Measurements from ENCODE around the gene ORM1.

DNA sequence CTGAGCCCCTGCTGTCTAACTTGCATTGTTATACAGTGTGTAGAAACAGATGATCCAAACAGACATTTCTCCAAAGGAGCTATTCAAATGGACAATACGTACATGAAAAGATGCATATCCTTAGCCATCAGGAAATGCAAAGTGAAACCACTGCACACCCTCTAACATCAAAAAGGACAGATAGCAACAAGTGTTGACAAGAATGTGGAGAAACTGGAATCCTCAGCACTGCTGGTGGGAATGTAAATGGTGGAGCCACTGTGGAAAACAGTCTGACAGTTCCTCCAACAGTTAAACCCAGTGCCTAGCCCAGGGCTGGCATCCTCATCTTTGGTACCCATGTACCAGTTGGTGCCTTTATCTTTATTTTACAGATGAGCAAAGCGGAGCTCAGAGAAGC is 15.3 kb downstream of the ORM1 start:
- TF ChIP-seq RAD21 (IDR thresholded peaks at IDR 0.05; ENCODE audit: insufficient read depth, low read depth, low read length): no peak
- TF ChIP-seq, protein P1, sequence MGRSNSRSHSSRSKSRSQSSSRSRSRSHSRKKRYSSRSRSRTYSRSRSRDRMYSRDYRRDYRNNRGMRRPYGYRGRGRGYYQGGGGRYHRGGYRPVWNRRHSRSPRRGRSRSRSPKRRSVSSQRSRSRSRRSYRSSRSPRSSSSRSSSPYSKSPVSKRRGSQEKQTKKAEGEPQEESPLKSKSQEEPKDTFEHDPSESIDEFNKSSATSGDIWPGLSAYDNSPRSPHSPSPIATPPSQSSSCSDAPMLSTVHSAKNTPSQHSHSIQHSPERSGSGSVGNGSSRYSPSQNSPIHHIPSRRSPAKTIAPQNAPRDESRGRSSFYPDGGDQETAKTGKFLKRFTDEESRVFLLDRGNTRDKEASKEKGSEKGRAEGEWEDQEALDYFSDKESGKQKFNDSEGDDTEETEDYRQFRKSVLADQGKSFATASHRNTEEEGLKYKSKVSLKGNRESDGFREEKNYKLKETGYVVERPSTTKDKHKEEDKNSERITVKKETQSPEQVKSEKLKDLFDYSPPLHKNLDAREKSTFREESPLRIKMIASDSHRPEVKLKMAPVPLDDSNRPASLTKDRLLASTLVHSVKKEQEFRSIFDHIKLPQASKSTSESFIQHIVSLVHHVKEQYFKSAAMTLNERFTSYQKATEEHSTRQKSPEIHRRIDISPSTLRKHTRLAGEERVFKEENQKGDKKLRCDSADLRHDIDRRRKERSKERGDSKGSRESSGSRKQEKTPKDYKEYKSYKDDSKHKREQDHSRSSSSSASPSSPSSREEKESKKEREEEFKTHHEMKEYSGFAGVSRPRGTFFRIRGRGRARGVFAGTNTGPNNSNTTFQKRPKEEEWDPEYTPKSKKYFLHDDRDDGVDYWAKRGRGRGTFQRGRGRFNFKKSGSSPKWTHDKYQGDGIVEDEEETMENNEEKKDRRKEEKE (IDR thresholded peaks at IDR 0.05): no peak
- TF ChIP-seq, protein P2, sequence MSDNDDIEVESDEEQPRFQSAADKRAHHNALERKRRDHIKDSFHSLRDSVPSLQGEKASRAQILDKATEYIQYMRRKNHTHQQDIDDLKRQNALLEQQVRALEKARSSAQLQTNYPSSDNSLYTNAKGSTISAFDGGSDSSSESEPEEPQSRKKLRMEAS (IDR thresholded peaks at IDR 0.05; ENCODE audit: low read depth, low read length): no peak

All from GM12878 (cell line).